Astrocyte (in vitro differentiated cells and primary cell): ENCODE results near the gene MECR.

ENCODE experiments used
- CTCF ChIP-seq: IDR thresholded peaks from 2 replicates; pipeline ENCODE4 v1.5.1; 2011; ENCODE audit warnings: low read depth, mild to moderate bottlenecking, inconsistent platforms, low read length, moderate library complexity; ENCODE audit not compliant: insufficient read depth
- EZH2 ChIP-seq: IDR thresholded peaks from 2 replicates; pipeline ENCODE4 v1.6.1; 2012; ENCODE audit warnings: mild to moderate bottlenecking, low read length, inconsistent platforms; ENCODE audit not compliant: insufficient read depth

GRCh38 chr1:29201595-29202051, 29.1 kb downstream of the MECR start:
- TF ChIP-seq CTCF (no peak), EZH2 (no peak)
